Measurements from ENCODE around the gene SLC25A27.

DNA sequence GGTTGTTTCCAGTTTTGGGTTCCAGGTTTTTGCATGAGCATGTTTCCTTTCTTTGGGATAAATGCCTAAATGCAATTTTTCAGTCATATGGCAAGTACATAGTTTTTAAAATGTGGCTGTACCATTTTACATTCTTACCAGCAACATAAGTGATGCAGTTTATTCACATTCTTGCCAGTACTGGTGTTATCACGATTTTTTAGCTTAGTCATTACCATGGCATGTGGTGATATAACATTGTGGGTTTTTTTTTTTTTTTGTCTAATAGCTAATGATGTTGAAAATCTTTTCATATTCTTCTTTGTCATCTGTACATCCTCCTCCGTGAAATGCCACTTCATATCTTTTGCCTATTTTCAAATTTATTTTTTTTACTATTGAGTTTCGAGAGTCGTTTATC is 32.0 kb downstream of the SLC25A27 start:
- TF ChIP-seq GATA3 (IDR thresholded peaks at IDR 0.05; ENCODE audit: low read depth, low read length) (no peak), GATA2 (IDR thresholded peaks at IDR 0.05; ENCODE audit: low read depth, low read length) (no peak)
